RWPE1 (cell line): ENCODE results near the gene CFB.

Source experiments
- CTCF ChIA-PET: fragments of 350-600 bp; sonication (Branson Sonifier 250); formaldehyde crosslinking; extraction: SDS; loops from one replicate; lab custom pipeline; 2021; lab: Yijun Ruan, JAX
- POLR2A ChIA-PET: fragments of 400-600 bp; formaldehyde crosslinking; extraction: SDS; loops from one replicate; lab custom pipeline; 2020; ENCODE audit warnings: antibody characterized with exemption; ENCODE audit not compliant: low non-redundant PET; lab: Yijun Ruan, JAX
- DNase-seq: peaks from one replicate; pipeline ENCODE4 v3.0.0; 2012; ENCODE audit warnings: low spot score
- H3K27ac ChIP-seq: fragments of 450-650 bp; 2 replicates; pipeline ENCODE4 v1.5.1; 2017
- TF ChIP-seq, protein P1 (sequence below): fragments of 450-650 bp; conservative IDR thresholded peaks from 2 replicates; pipeline ENCODE4 v1.5.1; 2017; ENCODE audit warnings: low read depth, mild to moderate bottlenecking

CFB gene

GRCh38 chr6:31945507-31946369 is at the start of gene CFB:
Gene CFB (plus strand): TSS chr6:31946095. CDS start chr6:31946222, 127 bp downstream.
- POLR2A ChIA-PET, result interaction anchor here (0.6 to 1.2 kb wide), 4 partner anchors 14 to 47 kb away, joined by 4 to 8 read pairs (median 8); partner anchors contain the start of genes SKIC2 and ZBTB12

GRCh38 chr6:31896493-31896855 is 49.4 kb upstream of the CFB start:
- CTCF ChIA-PET, result no interaction called here
- POLR2A ChIA-PET, result no interaction called here

More at GRCh38 chr6:31945507-31946369, at the start of gene CFB:
- peak; percentile 85 for DNase-seq
- TF ChIP-seq, protein P1, sequence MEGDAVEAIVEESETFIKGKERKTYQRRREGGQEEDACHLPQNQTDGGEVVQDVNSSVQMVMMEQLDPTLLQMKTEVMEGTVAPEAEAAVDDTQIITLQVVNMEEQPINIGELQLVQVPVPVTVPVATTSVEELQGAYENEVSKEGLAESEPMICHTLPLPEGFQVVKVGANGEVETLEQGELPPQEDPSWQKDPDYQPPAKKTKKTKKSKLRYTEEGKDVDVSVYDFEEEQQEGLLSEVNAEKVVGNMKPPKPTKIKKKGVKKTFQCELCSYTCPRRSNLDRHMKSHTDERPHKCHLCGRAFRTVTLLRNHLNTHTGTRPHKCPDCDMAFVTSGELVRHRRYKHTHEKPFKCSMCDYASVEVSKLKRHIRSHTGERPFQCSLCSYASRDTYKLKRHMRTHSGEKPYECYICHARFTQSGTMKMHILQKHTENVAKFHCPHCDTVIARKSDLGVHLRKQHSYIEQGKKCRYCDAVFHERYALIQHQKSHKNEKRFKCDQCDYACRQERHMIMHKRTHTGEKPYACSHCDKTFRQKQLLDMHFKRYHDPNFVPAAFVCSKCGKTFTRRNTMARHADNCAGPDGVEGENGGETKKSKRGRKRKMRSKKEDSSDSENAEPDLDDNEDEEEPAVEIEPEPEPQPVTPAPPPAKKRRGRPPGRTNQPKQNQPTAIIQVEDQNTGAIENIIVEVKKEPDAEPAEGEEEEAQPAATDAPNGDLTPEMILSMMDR, result no peak
- peak within 1 kb of the TSS; percentile 93 for H3K27ac ChIP-seq
- CTCF ChIA-PET, result interaction anchor here (0.9 kb wide), 1 partner anchor 11 kb away, joined by 3 read pairs; no protein-coding TSS in a partner anchor

GRCh38 chr6:31896856-31897611 is 48.9 kb upstream of the CFB start:
- peak overlapping the region; percentile 84 for H3K27ac ChIP-seq
- DNase-seq, result no peak
- TF ChIP-seq, protein P1, result no peak
- ChIA-PET POLR2A (interaction anchor here (0.6 to 1.0 kb wide), 2 partner anchors 55 to 298 kb away, joined by 3 read pairs; no protein-coding TSS in a partner anchor), CTCF (interaction anchor here (0.7 to 1.4 kb wide), 3 partner anchors 55 to 124 kb away, joined by 3 to 5 read pairs (median 4); no protein-coding TSS in a partner anchor)

More at GRCh38 chr6:31896493-31896855, 49.4 kb upstream of the CFB start:
- H3K27ac ChIP-seq, result peak overlapping the region; percentile 84
- TF ChIP-seq, protein P1, result no peak
- DNase-seq, result no peak

DNA sequence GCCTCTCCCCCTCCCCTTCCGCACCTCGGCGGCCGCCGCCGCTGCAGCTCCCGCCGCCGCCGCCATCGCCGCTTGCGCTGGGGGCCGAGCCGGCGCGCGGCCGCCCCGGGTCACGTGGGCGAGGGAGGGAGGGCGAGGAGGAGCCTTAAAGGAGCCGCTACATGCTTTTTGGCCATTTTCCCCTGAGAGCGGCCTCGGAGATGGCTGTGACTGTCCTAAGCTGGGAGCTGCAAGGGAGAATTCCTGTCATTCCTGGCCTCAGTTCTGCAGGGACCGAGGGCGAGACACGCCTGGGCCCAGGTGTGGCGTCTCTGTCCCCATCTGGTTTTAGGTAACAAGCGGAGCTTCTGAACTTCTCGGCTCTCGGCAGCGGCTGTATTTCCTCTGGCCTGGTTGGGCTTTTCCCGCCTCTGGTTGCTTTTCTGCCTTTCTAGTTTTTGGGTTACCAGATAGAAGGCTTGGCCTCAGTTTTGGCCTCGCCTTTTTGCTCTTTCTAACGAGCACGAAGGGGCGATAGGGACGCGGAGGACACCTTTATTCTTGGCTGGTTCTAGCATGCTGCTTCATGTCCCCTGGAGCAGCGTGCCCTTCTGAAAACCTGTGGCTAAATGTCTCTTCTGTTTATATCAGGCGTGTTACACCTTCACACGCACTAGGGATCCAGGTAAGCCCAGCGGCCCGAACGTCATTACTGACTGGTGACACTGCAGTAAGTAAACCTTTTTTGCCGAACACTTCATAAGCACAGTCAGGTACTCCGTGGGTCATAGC is 48.1 kb upstream of the CFB start, which contains the start of gene EHMT2:
Gene EHMT2 (minus strand): TSS at position 87 of the 771 bp plus-strand sequence. CDS start 21 bp downstream, at position 66.
- DNase-seq, result peak; percentile 84
- CTCF ChIA-PET, result interaction anchor here (0.7 to 1.4 kb wide), 5 partner anchors 53 to 150 kb away, joined by 3 to 5 read pairs (median 4); no protein-coding TSS in a partner anchor
- POLR2A ChIA-PET, result interaction anchor here (0.6 to 1.0 kb wide), 3 partner anchors 47 to 299 kb away, joined by 3 to 7 read pairs (median 3); no protein-coding TSS in a partner anchor
- TF ChIP-seq, protein P1, result no peak
- H3K27ac ChIP-seq, result peak within 1 kb of the TSS; percentile 84

DNA sequence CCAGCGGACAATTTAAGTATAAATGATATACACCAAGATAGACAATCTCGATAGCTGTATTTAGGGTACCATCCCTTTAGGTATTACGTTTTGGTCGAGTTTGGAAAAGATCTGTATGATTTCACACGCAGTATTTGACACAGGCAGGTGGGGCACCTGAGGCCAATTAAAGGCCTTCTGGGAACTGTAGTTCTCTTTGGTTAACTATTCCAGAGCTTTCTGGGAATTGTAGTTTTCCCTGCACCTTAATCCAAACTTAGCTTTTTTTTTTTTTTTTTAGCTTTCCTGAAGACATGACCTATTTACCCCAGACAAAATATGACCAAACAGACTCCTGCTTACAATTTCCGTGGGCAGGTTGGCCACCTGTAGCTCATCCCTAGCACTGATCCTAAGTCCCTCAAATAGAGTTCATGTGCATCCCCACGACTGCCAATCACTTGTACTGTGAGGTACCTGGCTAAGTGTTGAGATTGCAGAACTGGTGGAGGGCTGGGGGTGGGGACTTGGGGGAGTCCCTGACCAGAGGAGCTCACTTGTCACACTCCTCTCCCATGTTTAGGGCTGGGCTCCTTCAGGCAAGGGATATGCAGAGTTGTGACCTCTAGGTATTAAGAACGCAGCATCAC is 47.4 kb upstream of the CFB start:
- DNase-seq, result peak; percentile 51
- TF ChIP-seq, protein P1, result no peak
- H3K27ac ChIP-seq, result peak overlapping the region; percentile 84
- ChIA-PET CTCF (interaction anchor here (0.7 to 1.4 kb wide), 4 partner anchors 52 to 151 kb away, joined by 3 to 5 read pairs (median 4); no protein-coding TSS in a partner anchor), POLR2A (interaction anchor here (0.8 kb wide), 1 partner anchor 47 kb away, joined by 7 read pairs; no protein-coding TSS in a partner anchor)
